ENCODE measurements around the gene BCAP29. TPM values are rescaled to one million over a fixed set of nuclear protein-coding genes. Genes with fewer than 3 reads are reported as not detected.
"Not testable (repeated sequence)": the region's sequence is repeated elsewhere in the genome, so short reads cannot be mapped to it uniquely, and the experiment has no call there.

Gene BCAP29, protein sequence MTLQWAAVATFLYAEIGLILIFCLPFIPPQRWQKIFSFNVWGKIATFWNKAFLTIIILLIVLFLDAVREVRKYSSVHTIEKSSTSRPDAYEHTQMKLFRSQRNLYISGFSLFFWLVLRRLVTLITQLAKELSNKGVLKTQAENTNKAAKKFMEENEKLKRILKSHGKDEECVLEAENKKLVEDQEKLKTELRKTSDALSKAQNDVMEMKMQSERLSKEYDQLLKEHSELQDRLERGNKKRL
- total RNA-seq (2022): 16.5 and 17.6 TPM in 2 replicates
- percentile 58 among the genes with signal in this experiment for Bru-seq, nascent RNA
- percentile 69 among the genes with signal in this experiment for BruChase-seq, experiment 1, labeled RNA remaining after a 6-hour chase
- percentile 67 among the genes with signal in this experiment for BruChase-seq, experiment 2, labeled RNA remaining after a 2-hour chase
- long read RNA-seq, full-length matches to known transcripts: 18 of 26 reads
- long read RNA-seq, partial matches to known transcripts: 4 of 26 reads
- long read RNA-seq, other reads (novel, unspliced or antisense): 4 of 26 reads

DNA sequence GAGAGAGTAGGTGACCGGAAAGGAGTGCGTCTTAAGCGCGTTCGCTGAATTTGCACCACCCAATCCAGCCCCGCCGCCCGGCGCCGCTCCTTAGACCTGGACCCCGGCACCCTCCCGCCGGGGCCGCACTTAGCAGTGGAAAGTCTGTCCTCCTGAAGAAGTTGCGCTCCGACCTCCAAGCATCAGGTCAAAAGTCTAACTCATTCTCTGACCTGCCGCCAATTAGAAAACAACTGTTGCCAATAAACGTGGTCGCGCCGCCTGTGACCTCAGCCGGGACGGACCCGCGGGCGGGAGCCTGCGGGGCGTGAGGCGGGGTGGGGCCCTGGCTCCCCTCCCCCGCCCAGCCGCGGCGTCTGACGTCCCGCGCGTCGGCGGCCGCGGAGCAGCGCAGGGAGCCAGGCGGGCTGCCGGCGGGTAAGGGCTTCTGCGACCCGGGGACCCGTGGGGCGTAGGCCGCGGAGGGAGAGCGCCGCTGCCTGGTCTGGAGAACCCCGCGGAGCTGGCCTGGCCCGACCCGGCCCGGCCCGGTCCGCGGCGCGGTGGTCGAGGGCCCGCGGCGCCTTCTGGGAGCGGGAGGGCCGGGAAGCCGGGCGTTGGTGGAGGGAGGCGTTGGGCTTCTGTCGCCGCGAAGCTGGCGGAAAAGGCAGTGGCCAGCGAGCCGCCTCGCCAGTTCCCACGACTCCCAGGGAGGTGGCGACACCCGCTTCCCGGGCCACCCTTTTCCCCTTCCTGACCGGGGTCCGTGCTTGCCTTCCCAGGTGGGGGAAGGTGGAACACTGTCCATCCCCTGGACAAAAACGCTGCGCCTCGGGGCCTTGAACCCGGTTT is at the start of gene BCAP29:
Gene BCAP29, plus strand, starts transcription at position 362 of the 831 bp plus-strand sequence. CDS start 527 bp downstream, outside the sequence.
- H3K27ac Mint-ChIP-seq (ENCODE audit: unreplicated experiment): peak within 1 kb of the TSS; percentile 56
- intact Hi-C loops (cut with micrococcal nuclease; ENCODE audit: unreplicated experiment): loop anchor here (10.0 kb wide), 1 partner anchor 145 kb away; no protein-coding TSS in a partner anchor

DNA sequence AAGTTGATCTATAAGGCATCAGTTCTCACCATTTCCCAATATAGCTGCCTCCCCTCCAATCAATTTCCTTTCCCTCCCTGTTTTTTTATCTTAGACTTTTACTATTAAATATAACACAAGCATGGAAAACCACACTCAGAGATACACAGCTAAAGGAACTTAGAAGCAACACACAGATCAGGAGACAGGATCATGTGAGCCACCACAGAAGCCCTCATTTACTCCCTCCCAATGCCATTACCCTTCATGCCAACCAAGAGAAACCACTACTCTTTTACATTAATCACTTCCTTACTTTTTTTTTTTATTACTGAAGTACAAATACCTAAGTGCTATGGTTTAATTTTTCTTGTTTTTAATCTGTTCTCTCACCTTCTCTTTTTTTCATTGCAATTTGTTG is 49.3 kb upstream of the BCAP29 start:
- TF ChIP-seq, protein P1, sequence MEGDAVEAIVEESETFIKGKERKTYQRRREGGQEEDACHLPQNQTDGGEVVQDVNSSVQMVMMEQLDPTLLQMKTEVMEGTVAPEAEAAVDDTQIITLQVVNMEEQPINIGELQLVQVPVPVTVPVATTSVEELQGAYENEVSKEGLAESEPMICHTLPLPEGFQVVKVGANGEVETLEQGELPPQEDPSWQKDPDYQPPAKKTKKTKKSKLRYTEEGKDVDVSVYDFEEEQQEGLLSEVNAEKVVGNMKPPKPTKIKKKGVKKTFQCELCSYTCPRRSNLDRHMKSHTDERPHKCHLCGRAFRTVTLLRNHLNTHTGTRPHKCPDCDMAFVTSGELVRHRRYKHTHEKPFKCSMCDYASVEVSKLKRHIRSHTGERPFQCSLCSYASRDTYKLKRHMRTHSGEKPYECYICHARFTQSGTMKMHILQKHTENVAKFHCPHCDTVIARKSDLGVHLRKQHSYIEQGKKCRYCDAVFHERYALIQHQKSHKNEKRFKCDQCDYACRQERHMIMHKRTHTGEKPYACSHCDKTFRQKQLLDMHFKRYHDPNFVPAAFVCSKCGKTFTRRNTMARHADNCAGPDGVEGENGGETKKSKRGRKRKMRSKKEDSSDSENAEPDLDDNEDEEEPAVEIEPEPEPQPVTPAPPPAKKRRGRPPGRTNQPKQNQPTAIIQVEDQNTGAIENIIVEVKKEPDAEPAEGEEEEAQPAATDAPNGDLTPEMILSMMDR (IDR thresholded peaks at IDR 0.05; ENCODE audit: unreplicated experiment): no peak
- CTCF ChIA-PET: interaction anchor here (0.7 kb wide), 1 partner anchor 21 kb away, joined by 5 read pairs; no protein-coding TSS in a partner anchor
- DNase-seq: no peak
- H3K4me3 Mint-ChIP-seq (ENCODE audit: low read depth, unreplicated experiment): no peak overlapping the region
- H3K27ac Mint-ChIP-seq (ENCODE audit: unreplicated experiment): no peak overlapping the region
- H3K36me3 Mint-ChIP-seq (ENCODE audit: insufficient read depth, unreplicated experiment): no peaks in the 10 kb centered on the region
- H3K4me1 Mint-ChIP-seq (ENCODE audit: low read depth, unreplicated experiment): no peaks in the 10 kb centered on the region
- intact Hi-C loops (cut with micrococcal nuclease; ENCODE audit: unreplicated experiment): no loop called here
- H3K9me3 Mint-ChIP-seq (ENCODE audit: low read depth, unreplicated experiment): no peaks in the 10 kb centered on the region
- H3K27me3 Mint-ChIP-seq (ENCODE audit: unreplicated experiment): no peaks in the 10 kb centered on the region
- BruUV-seq (replicated peaks): no TSS peak

More for the DNA sequence above, at the start of gene BCAP29:
- no peaks in the 10 kb centered on the region for H3K9me3 Mint-ChIP-seq (ENCODE audit: low read depth, unreplicated experiment)
- H3K27me3 Mint-ChIP-seq (ENCODE audit: unreplicated experiment): no peaks in the 10 kb centered on the region
- peak; percentile 67 for DNase-seq
- H3K4me1 Mint-ChIP-seq (ENCODE audit: low read depth, unreplicated experiment): no peaks in the 10 kb centered on the region
- peaks cover 16% of the 10 kb centered on the region for H3K36me3 Mint-ChIP-seq (ENCODE audit: insufficient read depth, unreplicated experiment)
- H3K4me3 Mint-ChIP-seq (ENCODE audit: low read depth, unreplicated experiment): peak within 1 kb of the TSS; percentile 70
- TF ChIP-seq, protein P1 (IDR thresholded peaks at IDR 0.05; ENCODE audit: unreplicated experiment): no peak
- BruUV-seq (replicated peaks): no TSS peak
- CTCF ChIA-PET: no interaction called here

DNA sequence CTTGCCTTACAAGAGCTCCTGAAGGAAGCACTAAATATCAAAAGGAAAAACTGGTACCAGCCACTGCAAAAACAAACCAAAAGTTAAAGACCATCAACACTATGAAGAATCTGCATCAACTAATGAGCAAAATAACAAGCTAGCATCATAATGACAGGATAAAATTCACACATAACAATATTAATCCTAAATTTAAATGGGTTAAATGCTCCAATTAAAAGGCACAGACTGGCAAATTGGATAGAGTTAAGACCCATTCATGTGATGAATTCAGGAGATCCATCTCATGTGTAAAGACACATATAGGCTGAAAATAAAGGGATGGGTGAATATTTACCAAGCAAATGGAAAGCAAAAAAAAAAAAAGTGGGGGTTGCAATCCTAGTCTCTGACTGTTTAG is 45.9 kb upstream of the BCAP29 start:
- TF ChIP-seq, protein P1 (IDR thresholded peaks at IDR 0.05; ENCODE audit: unreplicated experiment): no peak
- Mint-ChIP-seq H3K36me3 (ENCODE audit: insufficient read depth, unreplicated experiment) (no peaks in the 10 kb centered on the region), H3K4me3 (ENCODE audit: low read depth, unreplicated experiment) (no peak overlapping the region), H3K9me3 (ENCODE audit: low read depth, unreplicated experiment) (no peaks in the 10 kb centered on the region), H3K4me1 (ENCODE audit: low read depth, unreplicated experiment) (no peaks in the 10 kb centered on the region), H3K27ac (ENCODE audit: unreplicated experiment) (no peak overlapping the region), H3K27me3 (ENCODE audit: unreplicated experiment) (no peaks in the 10 kb centered on the region)
- CTCF ChIA-PET: no interaction called here
- DNase-seq: no peak
- intact Hi-C loops (cut with micrococcal nuclease; ENCODE audit: unreplicated experiment): no loop called here
- no TSS peak for BruUV-seq (replicated peaks)

DNA sequence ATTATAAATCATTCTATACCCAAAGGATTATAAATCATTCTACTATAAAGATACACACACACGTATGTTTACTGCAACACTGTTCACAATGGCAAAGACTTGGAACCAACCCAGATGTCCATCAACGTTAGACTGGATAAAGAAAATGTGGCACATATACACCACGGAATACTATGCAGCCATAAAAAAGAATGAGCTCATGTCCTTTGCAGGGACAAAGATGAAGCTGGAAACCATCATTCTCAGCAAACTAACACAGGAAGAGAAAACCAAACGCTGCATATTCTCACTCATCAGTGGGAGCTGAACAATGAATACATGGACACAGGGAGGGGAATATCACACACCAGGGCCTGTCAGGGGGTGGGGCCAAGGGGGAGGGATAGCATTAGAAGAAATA is 42.8 kb upstream of the BCAP29 start:
- CTCF ChIA-PET; DNase-seq; H3K4me3 Mint-ChIP-seq (ENCODE audit: low read depth, unreplicated experiment); H3K4me1 Mint-ChIP-seq (ENCODE audit: low read depth, unreplicated experiment); H3K27me3 Mint-ChIP-seq (ENCODE audit: unreplicated experiment); H3K36me3 Mint-ChIP-seq (ENCODE audit: insufficient read depth, unreplicated experiment); BruUV-seq (replicated peaks); H3K27ac Mint-ChIP-seq (ENCODE audit: unreplicated experiment); H3K9me3 Mint-ChIP-seq (ENCODE audit: low read depth, unreplicated experiment); intact Hi-C loops (cut with micrococcal nuclease; ENCODE audit: unreplicated experiment): not testable (repeated sequence)
